SH-SY5Y (cell line): ENCODE data around the gene TTC28.

ENCODE experiments used
- GATA2 ChIP-seq: IDR thresholded peaks from 2 replicates; pipeline ENCODE4 v1.6.1; 2011; ENCODE audit warnings: mild to moderate bottlenecking, low read depth, low read length
- GATA3 ChIP-seq: IDR thresholded peaks from 2 replicates; pipeline ENCODE4 v1.6.1; 2011; ENCODE audit warnings: low read depth, mild to moderate bottlenecking, low read length, moderate library complexity

- TF ChIP-seq GATA3 (no peak), GATA2 (no peak)
Measured at GRCh38 chr22:28128827-28129226, 550.8 kb downstream of the TTC28 start.
